Hepatocyte (in vitro differentiated cells): ENCODE data around the gene ARF3. TPM values are rescaled to one million over a fixed set of nuclear protein-coding genes. Genes with fewer than 3 reads are reported as not detected.

Experiments
- DNase-seq: peaks from one replicate; pipeline ENCODE4 v3.0.0-alpha.2; 2016; ENCODE audit warnings: low spot score
- H2AFZ ChIP-seq: fragments of 200-600 bp; sonication (generic); 2 replicates; pipeline ENCODE4 v1.6.0; 2016; ENCODE audit warnings: antibody characterized with exemption, mild to moderate bottlenecking
- H3K27ac ChIP-seq: fragments of 200-600 bp; sonication (generic); 2 replicates; pipeline ENCODE4 v1.5.1; 2016; ENCODE audit warnings: mild to moderate bottlenecking
- H3K27me3 ChIP-seq: fragments of 200-600 bp; sonication (generic); 2 replicates; pipeline ENCODE4 v1.6.1; 2016
- H3K36me3 ChIP-seq: fragments of 200-600 bp; sonication (generic); replicated peaks from 2 replicates; pipeline ENCODE4 v1.5.1; 2016; ENCODE audit warnings: low read depth; ENCODE audit not compliant: insufficient read depth
- H3K4me1 ChIP-seq: fragments of 200-600 bp; sonication (generic); 2 replicates; pipeline ENCODE4 v1.5.1; 2016; ENCODE audit warnings: mild to moderate bottlenecking, moderate library complexity; ENCODE audit not compliant: insufficient read depth
- H3K4me2 ChIP-seq: fragments of 200-600 bp; sonication (generic); 2 replicates; pipeline ENCODE4 v1.6.0; 2016
- H3K4me3 ChIP-seq: fragments of 200-600 bp; sonication (generic); 2 replicates; pipeline ENCODE4 v1.5.1; 2016; ENCODE audit warnings: mild to moderate bottlenecking
- H3K79me2 ChIP-seq: fragments of 200-600 bp; sonication (generic); 2 replicates; pipeline ENCODE4 v1.6.0; 2017; ENCODE audit warnings: mild to moderate bottlenecking
- H3K9me2 ChIP-seq: fragments of 200-600 bp; sonication (generic); replicated peaks from 2 replicates; pipeline ENCODE4 v1.6.0; 2017; ENCODE audit warnings: mild to moderate bottlenecking; ENCODE audit not compliant: insufficient read depth
- H3K9me3 ChIP-seq: fragments of 200-600 bp; sonication (generic); 2 replicates; pipeline ENCODE4 v1.5.1; 2016; ENCODE audit warnings: low read depth, mild to moderate bottlenecking
- H4K20me1 ChIP-seq: fragments of 200-600 bp; sonication (generic); 2 replicates; pipeline ENCODE4 v1.6.0; 2016; ENCODE audit warnings: mild to moderate bottlenecking; ENCODE audit not compliant: insufficient read depth, poor library complexity, severe bottlenecking
- EZH2 ChIP-seq: fragments of 200-600 bp; sonication (generic); IDR thresholded peaks from 2 replicates; pipeline ENCODE4 v1.6.1; 2016; ENCODE audit warnings: antibody characterized with exemption, mild to moderate bottlenecking, borderline replicate concordance
- EZH2phosphoT487 ChIP-seq: fragments of 200-600 bp; sonication (generic); IDR thresholded peaks from one replicate; pipeline ENCODE4 v1.6.1; 2018; ENCODE audit warnings: antibody characterized with exemption, mild to moderate bottlenecking, low read depth, moderate library complexity; ENCODE audit not compliant: unreplicated experiment, severe bottlenecking
- WGBS: methylation state at CpG from one replicate; pipeline ENCODE4 v1.1.6; 2016; ENCODE audit warnings: low lambda C conversion rate; ENCODE audit errors: missing lambda C conversion rate; 5-methylcytosine and 5-hydroxymethylcytosine counted together
- polyA plus RNA-seq: library from polyadenylated mRNA; unstranded; fragments of >200 nt; fragmentation: Nextera tagmentation; extraction: Ambion mirVana; gene quantifications from 2 replicates; pipeline ENCODE4 v1.2.1, GENCODE V29; 2016
- total RNA-seq: library from RNA; depleted of rRNA; stranded (reverse); fragments of >200 nt; gene quantifications from 2 replicates; pipeline ENCODE4 v1.2.3, GENCODE V29; 2014
- TF ChIP-seq, protein P1 (sequence below): fragments of 200-600 bp; sonication (generic); IDR thresholded peaks from 2 replicates; pipeline ENCODE4 v1.5.1; 2016; ENCODE audit warnings: antibody characterized with exemption, mild to moderate bottlenecking; ENCODE audit not compliant: poor library complexity

The ARF3 gene
- total and polyA plus RNA-seq, 2 experiments from 2014 or later: 57.6 to 71.3 TPM

DNA sequence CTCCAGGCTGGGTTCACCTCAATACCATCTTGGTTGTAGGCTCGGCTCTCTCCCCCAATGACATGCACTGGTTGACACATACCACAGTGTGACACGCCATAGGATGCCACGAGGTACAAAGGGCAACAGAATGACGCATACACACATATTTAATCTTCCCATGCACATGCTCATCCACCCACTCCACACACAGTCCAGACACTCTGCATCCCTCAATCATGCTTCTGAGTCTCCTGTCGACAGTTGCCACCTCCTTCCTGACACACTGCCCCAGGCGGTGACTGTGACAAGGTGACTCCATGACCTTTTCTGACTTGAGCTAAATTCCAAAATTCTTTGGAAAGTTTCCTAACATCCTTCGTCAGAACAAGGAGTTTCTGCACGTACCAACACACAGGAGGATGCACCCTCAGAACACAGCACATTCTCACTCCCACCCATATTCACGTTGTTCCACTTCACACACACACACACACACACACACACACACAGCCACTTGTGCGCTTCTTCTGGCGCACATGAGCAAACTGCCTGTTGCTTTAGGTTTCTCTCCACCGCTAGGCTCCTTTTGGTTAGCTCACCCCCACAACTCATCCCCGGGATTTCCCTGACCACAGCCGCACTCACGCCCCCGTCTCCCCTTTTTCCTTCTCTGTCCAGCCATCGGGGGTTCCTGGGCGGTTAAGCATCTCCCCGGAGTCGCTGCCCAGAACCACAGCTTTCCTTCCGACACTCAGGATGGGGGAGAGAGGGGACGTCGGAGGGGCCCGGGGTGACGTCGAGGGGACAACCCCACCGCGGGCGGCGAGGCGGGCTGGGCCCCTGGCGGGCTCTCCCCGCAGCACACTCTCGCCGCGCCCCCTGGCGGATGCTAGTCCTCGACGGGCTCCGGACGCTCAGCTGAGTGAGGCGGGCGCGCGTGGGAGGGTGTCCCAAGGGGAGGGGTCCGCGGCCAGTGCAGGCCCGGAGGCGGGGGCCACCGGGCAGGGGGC, 20.3 kb upstream of the ARF3 start:
- H3K27ac ChIP-seq: no peak overlapping the region

GRCh38 chr12:48973941-48974673, 16.8 kb upstream of the ARF3 start:
- Histone ChIP-seq H3K4me3 (no peak overlapping the region), H3K4me2 (no peak overlapping the region), H3K79me2 (no peaks in the 10 kb centered on the region), H3K27ac (no peak overlapping the region), H3K36me3 (no peaks in the 10 kb centered on the region), H3K27me3 (peaks cover 98% of the 10 kb centered on the region), H4K20me1 (no peaks in the 10 kb centered on the region), H3K4me1 (peaks cover 39% of the 10 kb centered on the region), H3K9me2 (no peaks in the 10 kb centered on the region), H3K9me3 (no peaks in the 10 kb centered on the region), H2AFZ (no peak overlapping the region)
- WGBS: 12% methylated on average over 19 of the region's 19 CpGs
- DNase-seq: peak; percentile 71
- no peak for TF ChIP-seq EZH2
- no peak for TF ChIP-seq EZH2phosphoT487
- TF ChIP-seq, protein P1, sequence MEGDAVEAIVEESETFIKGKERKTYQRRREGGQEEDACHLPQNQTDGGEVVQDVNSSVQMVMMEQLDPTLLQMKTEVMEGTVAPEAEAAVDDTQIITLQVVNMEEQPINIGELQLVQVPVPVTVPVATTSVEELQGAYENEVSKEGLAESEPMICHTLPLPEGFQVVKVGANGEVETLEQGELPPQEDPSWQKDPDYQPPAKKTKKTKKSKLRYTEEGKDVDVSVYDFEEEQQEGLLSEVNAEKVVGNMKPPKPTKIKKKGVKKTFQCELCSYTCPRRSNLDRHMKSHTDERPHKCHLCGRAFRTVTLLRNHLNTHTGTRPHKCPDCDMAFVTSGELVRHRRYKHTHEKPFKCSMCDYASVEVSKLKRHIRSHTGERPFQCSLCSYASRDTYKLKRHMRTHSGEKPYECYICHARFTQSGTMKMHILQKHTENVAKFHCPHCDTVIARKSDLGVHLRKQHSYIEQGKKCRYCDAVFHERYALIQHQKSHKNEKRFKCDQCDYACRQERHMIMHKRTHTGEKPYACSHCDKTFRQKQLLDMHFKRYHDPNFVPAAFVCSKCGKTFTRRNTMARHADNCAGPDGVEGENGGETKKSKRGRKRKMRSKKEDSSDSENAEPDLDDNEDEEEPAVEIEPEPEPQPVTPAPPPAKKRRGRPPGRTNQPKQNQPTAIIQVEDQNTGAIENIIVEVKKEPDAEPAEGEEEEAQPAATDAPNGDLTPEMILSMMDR: peak; percentile 50

More for the DNA sequence above, 20.3 kb upstream of the ARF3 start:
- WGBS: 29% methylated on average over 32 of the region's 50 CpGs
- TF ChIP-seq EZH2: peak; percentile 74
- TF ChIP-seq, protein P1: peak; percentile 60
- TF ChIP-seq EZH2phosphoT487: no peak
- Histone ChIP-seq H4K20me1 (no peaks in the 10 kb centered on the region), H3K27me3 (peaks cover 99% of the 10 kb centered on the region), H3K9me3 (no peaks in the 10 kb centered on the region), H3K9me2 (no peaks in the 10 kb centered on the region), H3K4me2 (peak overlapping the region; percentile 82), H2AFZ (no peak overlapping the region), H3K36me3 (no peaks in the 10 kb centered on the region), H3K4me3 (no peak overlapping the region), H3K4me1 (peaks cover 39% of the 10 kb centered on the region), H3K79me2 (no peaks in the 10 kb centered on the region)
- peak; percentile 77 for DNase-seq

GRCh38 chr12:48973531-48973930, 16.2 kb upstream of the ARF3 start:
- no peaks in the 10 kb centered on the region for H3K9me3 ChIP-seq
- WGBS: 37% methylated on average over 9 of the region's 12 CpGs
- no peaks in the 10 kb centered on the region for H3K36me3 ChIP-seq
- peaks cover 33% of the 10 kb centered on the region for H3K4me1 ChIP-seq
- H3K79me2 ChIP-seq: no peaks in the 10 kb centered on the region
- H3K27me3 ChIP-seq: peaks cover 92% of the 10 kb centered on the region
- DNase-seq: no peak
- no peak overlapping the region for H3K4me2 ChIP-seq
- H3K27ac ChIP-seq: no peak overlapping the region
- H4K20me1 ChIP-seq: no peaks in the 10 kb centered on the region
- TF ChIP-seq, protein P1: no peak
- TF ChIP-seq EZH2phosphoT487: no peak
- TF ChIP-seq EZH2: no peak
- H3K4me3 ChIP-seq: no peak overlapping the region
- no peaks in the 10 kb centered on the region for H3K9me2 ChIP-seq
- H2AFZ ChIP-seq: no peak overlapping the region
